HG02884 (cell line): Measurements from ENCODE around the gene SNED1.
"Not testable (repeated sequence)": the region's sequence is repeated elsewhere in the genome, so short reads cannot be mapped to it uniquely, and the experiment has no call there.

Experiments used
- ATAC-seq: cut with Tn5 transposase; IDR thresholded peaks from one replicate; pipeline ENCODE4 v1.9.1; 2021; ENCODE audit warnings: mild to moderate bottlenecking, moderate library complexity; ENCODE audit not compliant: unreplicated experiment

Gene SNED1

DNA sequence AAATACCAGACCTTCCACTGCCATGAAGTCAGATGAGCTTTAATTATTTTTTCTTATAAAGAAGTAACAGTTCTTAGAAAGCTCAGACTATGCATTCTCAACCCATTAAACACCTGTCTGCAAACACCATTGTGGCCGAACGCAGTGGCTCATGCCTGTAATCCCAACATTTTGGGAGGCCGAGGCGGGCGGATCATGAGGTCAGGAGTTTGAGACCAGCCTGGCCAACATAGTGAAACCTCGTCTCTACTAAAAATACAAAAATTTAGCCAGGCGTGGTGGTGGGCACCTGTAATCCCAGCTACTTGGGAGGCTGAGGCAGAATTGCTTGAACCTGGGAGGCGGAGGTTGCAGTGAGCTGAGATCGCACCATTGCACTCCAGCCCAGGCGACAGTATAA, 106.2 kb downstream of the SNED1 start:
- not testable (repeated sequence) for ATAC-seq

DNA sequence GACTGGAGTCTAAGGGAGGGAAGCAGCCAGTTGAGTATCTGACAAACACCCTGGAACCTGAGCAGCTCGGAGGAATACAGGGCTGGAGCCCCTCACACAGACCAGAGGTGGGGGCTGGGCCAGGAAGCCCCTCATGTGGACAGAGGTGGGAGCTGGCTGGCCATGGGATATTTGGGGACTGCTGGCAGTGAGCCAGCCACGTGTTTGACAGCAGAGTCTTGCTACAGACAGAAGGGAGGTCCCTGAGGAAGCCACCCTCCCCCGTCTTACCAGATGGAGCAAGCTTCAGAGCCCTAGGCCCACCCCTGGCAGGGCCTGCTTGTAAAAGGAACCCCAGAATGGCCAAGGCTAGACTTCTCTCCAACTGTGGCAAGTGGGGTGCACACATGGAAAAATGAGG, 107.2 kb downstream of the SNED1 start:
- ATAC-seq, result no peak

DNA sequence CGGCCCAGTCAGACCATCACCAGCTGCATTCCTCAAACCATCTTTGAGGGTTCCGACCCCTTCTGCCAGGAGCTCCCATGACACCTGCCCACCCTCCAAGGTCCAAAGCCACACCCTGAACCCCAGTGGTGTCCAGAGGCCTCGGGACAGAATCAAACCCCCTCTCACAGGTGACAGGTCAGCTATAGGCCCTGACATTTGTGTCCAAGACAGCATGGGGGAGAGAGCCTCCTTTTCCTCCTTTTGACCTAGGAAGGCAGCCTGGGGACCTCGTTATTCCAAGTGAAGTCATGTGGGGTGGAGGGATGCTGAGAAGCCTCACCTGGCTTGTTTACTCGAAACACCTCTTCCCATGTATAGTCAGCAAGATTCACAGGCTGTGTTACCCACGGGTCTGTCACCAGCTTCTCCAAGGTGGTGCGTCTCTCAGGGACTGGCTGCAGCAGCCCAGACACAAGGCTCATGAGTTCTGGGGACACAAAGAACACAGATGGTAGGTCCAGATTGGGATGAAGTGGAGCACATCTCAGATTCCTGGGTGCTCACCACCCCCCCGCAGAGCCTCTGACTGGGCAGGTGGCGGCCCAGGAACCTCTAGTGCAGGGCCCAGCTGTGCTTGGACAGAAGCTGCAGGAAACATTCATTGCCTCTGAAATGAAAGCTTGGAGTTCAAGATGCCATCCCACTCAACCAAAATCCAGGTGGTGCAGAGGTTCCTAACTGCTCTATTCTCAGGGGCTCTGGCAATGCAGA, 108.8 kb downstream of the SNED1 start:
- ATAC-seq, result no peak

DNA sequence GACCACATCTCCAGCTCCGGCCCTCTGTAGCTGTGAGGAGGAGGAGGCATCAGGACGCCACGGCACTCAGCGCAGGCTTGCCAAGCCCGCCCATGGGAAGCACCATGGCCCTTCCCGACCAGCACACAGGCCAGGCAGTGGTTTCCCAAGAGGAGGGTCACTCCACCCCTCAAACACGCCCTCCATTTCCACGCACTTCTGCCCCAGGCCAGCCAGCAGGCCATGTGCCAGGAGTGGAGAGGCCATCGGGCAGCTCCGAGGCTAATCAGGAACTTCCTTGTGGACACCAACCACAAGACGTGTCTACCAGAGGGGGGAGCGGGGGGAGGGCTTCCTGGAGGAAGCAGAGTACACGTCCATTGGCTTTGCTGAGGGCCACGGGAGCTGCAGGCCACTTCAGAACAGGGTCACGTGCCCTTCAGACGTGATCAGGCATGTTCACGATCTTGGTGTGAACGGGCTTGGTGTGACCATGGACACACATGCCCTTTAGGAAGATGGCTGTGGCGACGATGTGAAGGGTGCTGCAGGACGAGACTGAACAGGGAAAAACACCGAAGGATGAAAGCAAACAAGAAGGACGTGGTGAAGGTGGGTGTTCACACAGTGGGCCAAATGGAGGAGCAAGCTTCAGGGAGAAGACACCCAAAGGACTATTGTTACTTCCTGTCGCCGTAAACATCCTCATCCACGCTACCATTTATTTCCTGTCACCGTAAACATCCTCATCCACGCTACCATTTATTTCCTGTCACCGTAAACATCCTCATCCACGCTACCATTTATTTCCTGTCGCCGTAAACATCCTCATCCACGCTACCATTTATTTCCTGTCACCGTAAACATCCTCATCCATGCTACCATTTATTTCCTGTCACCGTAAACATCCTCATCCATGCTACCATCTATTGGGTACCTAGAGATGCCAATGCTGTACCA, 110.1 kb downstream of the SNED1 start:
- ATAC-seq, result no peak

DNA sequence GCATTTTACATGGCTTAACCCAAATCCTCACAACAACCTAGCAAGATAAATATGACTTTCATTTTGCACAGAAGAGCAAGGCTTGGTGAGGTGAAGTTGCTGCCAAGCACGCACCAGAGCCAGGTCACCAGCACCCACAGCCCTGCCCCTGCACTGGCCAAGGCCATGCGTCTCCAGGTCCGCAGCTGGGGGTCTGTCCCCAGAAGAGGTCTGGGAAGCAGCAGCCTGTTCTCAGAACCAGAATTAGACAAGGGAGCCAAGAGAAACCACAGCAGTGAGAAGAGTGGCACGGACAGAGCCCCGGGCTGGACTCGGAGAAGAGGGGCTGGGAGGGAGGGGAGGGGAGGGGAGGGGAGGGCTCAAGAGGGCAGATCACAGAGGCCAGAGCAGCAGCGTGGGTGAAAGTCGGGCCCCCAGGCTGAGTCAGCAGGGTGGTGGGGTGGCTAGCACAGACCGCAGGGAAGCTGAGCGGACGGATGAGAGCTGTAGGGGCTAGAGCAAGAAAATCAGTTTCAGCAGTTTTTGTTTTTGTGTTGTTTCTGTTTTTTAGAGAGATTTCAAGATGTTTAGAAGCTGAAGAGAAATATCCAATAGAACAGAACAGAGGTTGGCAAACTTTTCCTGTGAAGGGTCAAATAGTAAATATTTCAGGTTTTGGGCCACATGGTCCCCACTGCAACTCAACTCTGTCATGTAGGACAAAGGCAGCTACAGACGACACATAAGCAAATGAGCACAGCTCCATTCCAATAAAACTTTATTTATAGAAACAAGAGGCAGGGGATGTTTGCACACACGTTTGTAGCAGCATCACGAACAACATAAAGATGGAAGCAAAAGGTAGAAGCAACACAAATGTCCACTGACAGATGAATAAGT, 111.0 kb downstream of the SNED1 start:
- ATAC-seq, result no peak

DNA sequence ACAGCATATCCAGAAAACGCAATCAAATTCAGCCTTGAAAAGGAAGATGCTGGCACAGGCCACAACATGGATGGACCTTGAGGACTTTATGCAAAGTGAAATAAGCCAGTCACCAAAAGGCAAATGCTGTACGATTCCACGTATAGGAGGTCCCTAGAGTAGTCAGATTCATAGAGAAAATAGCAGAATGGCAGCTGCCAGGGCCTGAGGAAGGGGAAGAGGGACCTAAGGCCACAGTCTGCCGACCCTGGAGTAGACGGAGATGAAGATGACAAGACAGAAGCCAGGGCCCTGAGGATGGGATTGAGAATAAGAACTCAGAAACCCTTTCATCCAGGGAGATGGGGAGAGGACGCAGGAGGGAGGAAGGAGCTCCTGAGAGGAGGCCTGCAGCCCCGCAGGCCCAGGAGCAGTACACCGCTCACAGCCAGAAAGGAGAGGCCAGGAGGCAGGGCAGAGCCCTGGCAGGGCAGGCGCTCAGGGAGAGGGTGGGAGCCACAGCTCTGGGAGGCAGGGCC, 111.7 kb downstream of the SNED1 start:
- no peak for ATAC-seq

DNA sequence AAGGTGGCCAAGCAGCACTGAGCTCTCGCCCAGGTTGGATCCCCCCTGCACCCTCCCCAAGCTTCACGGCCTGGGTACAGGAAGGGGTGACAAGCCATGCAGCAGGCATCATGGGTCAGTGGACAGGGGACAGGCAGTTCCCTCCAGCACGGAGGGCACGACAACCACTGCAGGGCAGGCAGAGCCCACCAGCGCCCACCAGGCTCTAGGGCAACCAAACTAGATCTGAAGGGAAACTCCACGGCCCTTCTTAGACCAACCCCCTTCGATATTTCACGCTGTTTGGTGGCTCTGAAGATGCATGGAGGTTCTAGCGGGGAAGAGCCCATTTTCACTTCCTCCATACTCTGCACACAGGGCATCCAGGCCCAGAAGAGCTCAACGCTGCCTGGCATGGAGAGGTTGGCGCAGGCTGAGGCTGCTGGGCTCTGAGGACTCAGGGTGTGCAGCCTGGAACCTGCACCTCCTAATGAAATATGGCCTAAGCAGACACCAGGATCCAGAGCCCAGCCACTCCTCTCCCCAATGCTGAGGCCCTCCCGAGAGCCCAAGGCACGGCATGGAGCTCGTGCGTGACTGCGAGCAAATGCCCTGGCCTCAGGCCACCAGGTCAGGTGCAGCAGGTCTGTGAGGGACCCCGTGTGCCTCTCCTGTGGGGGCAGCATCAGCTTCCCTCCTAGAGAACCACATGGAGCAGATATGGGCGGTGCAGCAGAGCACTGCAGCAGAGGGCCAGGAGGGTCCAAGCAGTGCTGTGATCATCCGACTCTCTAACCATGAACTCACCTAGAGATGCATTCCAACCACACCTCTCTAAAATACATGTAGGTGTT, 112.4 kb downstream of the SNED1 start:
- no peak for ATAC-seq

DNA sequence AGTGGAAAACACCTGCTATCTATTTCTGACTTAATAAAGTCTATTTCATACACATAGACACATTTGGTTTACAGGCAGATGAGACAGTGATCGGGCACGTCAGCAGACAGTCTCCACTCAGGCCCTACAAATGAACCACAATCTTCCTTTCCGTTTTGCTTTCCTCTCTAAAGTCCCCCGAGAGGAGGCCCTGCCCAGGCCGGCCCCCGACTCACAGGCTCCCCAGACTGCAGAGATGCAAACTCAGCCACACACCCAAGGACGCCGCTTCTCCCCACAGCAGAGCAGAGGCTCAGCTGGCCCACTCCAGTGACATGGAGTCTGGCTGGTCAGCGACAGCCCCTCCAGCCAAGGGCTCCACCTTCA, 113.0 kb downstream of the SNED1 start:
- no peak for ATAC-seq

DNA sequence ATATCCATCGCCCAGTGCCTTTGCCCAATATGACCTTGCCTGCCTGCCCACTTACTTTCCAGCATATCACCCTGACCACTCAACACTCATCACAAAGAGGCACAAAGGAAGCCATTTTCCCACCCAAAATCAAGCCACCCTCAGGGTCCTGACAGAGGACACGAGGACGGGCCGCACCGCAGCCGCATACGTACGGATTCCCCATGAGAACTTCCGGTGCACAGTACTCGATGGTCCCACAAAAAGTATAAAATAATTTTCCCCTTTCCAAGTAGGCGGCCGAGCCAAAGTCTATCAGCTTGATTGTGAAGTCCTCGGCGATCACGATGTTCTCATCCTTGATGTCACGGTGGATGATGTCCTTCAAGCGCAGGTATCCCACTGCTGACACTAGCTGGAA, 113.6 kb downstream of the SNED1 start:
- ATAC-seq, result no peak

DNA sequence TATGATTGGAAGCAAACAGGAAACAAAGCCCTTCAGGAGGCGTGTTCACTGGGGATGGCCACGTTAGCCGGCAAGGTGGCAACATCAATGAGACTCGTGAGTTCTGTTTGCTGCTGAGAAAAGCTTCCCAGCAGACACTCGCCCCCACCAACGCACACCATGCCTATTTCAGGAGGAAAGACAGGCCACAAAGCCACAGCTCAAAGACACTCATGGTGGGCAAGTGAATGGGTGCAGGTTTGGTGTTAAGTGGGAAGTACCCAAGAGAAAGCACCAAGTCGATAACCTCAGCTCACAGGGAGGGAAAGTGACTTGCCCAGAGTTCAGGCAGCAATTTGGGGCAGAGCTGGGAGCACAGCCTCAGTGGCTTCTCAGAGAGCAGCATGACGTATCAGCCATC, 114.2 kb downstream of the SNED1 start:
- ATAC-seq, result no peak

DNA sequence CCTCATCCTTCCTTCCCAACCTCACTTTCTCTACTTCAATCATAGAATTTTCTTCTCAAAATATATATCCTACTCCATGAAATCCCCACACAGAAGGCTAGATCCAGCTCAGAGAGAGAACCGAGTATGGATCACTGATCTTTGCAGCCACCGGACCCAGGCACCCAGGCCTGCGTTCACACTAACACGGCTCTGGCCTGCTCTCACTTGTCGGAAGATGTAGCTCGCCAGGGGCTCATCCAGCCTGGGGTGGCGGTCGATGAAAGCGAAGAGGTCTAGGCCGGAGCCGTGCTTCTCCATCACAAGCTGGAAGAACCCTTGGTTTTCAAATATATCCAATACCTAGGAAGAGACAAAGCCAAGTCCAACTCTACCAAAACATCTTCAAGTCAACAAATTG, 116.4 kb downstream of the SNED1 start:
- ATAC-seq, result no peak

DNA sequence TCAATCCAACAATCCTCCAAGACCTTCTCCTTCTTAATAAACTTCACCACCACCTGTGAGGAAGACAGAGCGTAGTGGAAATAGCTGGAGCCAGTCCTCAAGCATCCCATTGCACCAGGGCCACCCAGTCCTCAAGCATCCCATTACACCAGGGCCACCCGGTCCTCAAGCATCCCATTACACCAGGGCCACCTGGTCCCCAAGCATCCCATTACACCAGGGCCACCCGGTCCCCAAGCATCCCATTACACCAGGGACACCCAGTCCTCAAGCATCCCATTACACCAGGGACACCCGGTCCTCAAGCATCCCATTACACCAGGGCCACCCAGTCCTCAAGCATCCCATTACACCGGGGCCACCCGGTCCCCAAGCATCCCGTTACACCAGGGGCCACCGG, 116.9 kb downstream of the SNED1 start:
- ATAC-seq, result no peak

DNA sequence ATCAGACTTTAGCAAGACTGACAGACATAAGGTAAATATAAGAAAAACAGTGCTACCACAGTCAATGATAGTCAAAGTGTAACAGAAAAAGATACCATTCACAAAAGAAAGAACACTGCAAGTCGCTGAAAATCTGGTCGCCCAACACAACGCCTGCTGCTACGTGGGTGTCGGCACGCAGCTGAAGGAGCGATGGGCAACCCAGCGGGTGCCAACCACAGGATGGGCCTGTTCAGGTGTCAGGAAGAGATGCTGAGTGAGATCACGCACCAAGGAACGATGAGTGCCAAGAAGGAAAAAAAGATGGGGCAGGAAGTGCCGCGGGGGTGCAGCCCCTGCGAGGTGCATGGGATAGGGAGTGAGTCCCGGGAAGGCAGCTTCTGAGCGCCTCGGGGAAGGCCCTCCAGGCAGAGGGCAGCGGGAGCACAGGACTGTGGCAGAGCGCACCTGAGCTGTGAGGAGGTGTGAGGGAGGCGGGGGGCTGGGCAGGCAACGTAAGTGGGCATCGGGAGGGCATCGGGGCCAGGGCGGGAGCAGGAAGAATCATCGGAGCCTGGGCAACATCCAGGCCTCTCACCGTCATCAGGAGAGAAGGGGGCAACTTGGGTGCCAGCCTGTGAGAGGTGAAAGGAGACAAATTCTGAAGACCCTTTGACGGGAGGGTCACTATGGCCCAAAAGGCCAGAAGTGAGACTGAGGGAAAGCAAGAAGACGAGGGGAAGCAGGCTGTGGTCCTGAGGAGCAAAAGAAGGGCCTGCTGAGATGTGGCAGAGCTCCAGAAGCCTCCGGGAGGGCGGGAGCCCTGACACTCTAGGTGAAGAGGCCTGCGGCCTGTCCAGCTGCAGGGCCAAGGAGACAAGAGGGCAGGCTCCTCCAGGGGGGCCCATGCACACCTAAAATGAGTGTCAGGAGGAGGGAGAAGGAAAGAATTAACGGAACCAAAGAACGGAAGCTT, 118.5 kb downstream of the SNED1 start:
- no peak for ATAC-seq

DNA sequence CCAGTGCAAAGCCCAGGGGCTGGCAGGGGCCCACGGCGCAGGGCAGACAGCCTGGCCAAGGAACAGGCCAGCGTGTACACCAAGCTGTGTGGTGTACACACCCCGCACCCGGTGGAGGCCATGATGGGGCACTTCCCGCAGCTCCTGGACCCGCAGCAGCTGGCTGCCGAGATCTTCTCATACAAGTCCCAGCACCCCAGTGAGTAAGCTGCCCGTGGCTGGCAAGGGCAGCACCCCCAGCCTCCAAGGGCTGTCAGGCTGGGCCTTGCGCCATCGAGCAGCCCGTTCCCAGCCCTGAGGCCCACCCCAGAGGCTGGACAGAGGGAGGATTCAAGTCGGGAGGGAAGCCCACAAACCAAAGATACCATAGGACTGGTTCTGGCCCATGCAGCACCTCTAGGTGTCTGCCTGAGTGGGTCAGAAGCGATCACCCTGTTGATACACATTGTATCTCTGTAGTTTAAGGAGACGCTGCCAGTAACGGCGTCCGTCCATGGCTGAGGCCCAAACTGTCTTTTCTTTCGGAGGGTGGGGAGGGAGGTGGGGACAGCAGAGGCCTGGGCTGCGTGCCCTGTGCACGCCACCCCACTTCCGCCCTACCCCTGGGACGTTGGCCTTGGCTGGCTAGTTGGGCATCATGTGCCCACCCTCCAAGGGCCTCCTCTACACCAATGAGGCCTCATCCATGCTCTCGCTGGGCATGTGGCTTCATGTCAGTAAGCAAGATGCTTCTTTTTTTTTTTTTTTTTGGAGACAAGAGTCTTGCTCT, 120.5 kb downstream of the SNED1 start:
- ATAC-seq, result no peak

DNA sequence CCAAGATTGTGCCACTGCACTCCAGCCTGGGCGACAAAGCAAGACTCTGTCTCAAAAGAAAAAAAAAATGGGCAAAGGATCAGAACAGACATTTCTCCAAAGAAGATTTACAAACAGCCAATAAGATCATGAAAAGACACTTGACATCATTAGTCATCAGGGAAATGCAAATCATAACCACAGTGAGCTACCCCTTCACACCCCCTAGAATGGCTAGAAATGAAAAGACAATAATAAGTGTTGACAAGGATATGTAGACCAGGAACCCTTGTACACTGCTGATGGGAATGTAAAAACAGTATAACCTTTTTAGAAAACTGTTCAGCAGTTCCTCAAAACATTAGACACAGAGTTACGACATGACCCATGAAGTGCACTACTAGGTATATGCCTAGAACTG, 122.0 kb downstream of the SNED1 start:
- ATAC-seq, result no peak

DNA sequence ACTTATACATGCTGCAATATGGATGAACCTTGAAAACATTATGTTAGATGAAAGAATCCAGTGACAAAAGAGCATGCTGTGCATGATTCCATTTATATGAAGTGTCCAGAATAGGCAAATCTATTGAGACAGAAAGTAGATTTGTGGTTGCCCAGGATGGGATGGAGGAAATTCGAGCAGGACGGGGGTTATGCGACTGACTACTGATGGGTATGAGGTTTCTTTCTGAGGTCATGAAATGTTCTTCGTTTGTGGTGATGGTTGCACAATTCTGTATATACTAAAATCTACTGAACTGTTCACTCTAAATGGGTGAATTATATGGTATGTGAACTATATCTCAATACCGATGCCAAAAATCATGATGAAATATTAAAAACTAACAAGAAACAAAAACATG, 122.6 kb downstream of the SNED1 start:
- no peak for ATAC-seq

DNA sequence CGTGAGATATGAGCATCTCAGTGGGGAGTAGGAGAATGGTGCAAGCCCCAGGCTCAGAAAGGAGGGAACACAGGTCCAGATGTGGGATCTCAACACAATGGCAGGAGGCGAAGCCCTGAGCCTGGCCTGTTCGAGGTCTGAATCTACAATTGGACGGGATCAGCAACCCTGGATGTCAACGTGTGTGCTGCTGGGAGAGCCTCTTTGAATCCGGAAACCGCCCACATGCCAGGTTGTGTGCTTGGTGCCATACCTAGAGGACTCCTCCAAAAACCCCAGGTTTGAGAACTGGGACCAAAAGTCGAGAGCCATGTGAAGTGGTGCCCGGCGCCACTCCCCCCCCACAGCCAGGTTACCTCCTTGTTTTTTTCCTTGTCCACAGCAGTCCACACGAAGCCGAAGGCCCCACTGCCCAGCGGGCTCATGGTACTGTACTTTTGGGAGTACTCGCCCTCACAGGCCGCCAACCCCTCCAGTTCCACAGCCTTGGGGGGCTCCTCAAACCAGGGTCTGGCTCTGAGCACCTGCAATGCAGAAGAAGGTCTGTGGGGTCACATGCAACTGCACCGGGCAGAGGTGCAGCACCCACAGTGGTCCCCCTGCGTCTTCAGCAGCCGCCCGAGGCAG, 124.1 kb downstream of the SNED1 start:
- no peak for ATAC-seq
